Activated B cell treated with CpG ODN at 0.5 μM for 24 hours (primary cell): ENCODE data around the gene MED10. TPM values are rescaled to one million over a fixed set of nuclear protein-coding genes. Genes with fewer than 3 reads are reported as not detected.
A peak's percentile ranks its signal among the peaks of the same experiment; 100 is the strongest.

Experiments used
- ATAC-seq: fragments of 200-7000 bp; cut with Tn5 transposase; one replicate; pipeline ENCODE4 v1.10.0; 2021; ENCODE audit warnings: low read depth, mild to moderate bottlenecking, moderate library complexity
- CTCF ChIA-PET: fragments of 350-600 bp; sonication (Branson Sonifier 250); formaldehyde crosslinking; loops from one replicate; lab custom pipeline; 2021; ENCODE audit warnings: antibody characterized with exemption; lab: Charles Lee
- POLR2A ChIA-PET: fragments of 350-600 bp; sonication (Branson Sonifier 250); formaldehyde crosslinking; loops from one replicate; lab custom pipeline; 2021; ENCODE audit warnings: antibody characterized with exemption; lab: Charles Lee
- DNase-seq: peaks from one replicate; pipeline ENCODE4 v3.0.0; 2022
- H3K27ac Mint-ChIP-seq: one replicate; pipeline ENCODE4 v1.8.0; 2020; ENCODE audit warnings: mixed read lengths
- H3K27me3 Mint-ChIP-seq: one replicate; pipeline ENCODE4 v1.8.0; 2021; ENCODE audit warnings: mixed read lengths
- H3K36me3 Mint-ChIP-seq: one replicate; pipeline ENCODE4 v1.8.0; 2021; ENCODE audit warnings: low read depth, mixed read lengths
- H3K4me1 Mint-ChIP-seq: one replicate; pipeline ENCODE4 v1.8.0; 2021; ENCODE audit warnings: mixed read lengths
- H3K4me3 Mint-ChIP-seq: one replicate; pipeline ENCODE4 v1.8.0; 2020; ENCODE audit warnings: mild to moderate bottlenecking, mixed read lengths
- H3K9me3 Mint-ChIP-seq: one replicate; pipeline ENCODE4 v1.8.0; 2020; ENCODE audit warnings: mixed read lengths
- CTCF ChIP-seq: fragments of 200-600 bp; IDR thresholded peaks from one replicate; pipeline ENCODE4 v1.8.0; 2022; ENCODE audit warnings: antibody characterized with exemption, mild to moderate bottlenecking
- intact Hi-C: fragments of 100-400 bp; cut with micrococcal nuclease; formaldehyde crosslinking; loops from one replicate; pipeline ENCODE4 v1.15.1; 2024
- total RNA-seq: library from RNA; stranded (reverse); gene quantifications from 2 replicates; pipeline ENCODE4 v1.2.3, GENCODE V29; 2022

The MED10 gene
- total RNA-seq, 1 donor from 2014 or later: 47.7 TPM

- intact Hi-C loops: loop anchor here (5.0 kb wide), 3 partner anchors 200 to 1490 kb away; partner anchors contain the start of genes FASTKD3 and MTRR
- ATAC-seq (no peak), DNase-seq (no peak)
- Mint-ChIP-seq H3K27ac (peak overlapping the region; percentile 68), H3K36me3 (peaks cover 50% of the 10 kb centered on the region), H3K9me3 (no peaks in the 10 kb centered on the region), H3K4me1 (peaks cover 38% of the 10 kb centered on the region), H3K27me3 (peaks cover 2% of the 10 kb centered on the region), H3K4me3 (peak overlapping the region; percentile 95)
- TF ChIP-seq CTCF: no peak
- CTCF ChIA-PET: interaction anchor here (1.0 kb wide), 1 partner anchor 368 kb away, joined by 3 read pairs; no protein-coding TSS in a partner anchor
- POLR2A ChIA-PET: interaction anchor here (0.8 kb wide), 1 partner anchor 257 kb away, joined by 3 read pairs; no protein-coding TSS in a partner anchor
Measured at GRCh38 chr5:6377582-6377904, 804 bp downstream of the MED10 start.

DNA sequence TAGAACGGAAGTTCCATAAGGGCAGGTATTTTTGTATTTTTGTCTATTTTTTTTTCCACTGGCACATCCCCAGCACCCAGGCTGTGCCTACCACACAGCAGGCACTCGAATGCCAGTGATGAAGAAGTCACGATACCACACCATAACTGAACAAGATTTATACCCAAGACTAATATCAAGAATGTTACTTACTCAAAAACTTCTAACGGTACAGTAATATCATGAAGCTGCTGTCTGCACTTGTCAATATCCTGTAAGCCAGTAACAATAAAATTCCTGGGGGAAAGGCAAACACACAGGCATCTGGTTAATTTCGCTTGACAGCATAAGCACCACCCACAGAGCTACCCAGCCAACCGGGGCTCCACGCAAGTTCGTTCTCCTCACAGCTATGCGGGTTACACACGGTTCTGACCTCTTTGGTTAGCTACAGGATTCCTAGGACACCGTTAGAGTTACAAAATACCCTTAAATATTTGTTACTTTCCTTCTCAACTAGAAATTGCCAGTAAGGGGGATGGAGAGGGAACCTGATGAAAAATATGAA lies 1.3 kb downstream of the MED10 start:
- CTCF ChIA-PET: interaction anchor here (1.0 kb wide), 1 partner anchor 368 kb away, joined by 3 read pairs; no protein-coding TSS in a partner anchor

DNA sequence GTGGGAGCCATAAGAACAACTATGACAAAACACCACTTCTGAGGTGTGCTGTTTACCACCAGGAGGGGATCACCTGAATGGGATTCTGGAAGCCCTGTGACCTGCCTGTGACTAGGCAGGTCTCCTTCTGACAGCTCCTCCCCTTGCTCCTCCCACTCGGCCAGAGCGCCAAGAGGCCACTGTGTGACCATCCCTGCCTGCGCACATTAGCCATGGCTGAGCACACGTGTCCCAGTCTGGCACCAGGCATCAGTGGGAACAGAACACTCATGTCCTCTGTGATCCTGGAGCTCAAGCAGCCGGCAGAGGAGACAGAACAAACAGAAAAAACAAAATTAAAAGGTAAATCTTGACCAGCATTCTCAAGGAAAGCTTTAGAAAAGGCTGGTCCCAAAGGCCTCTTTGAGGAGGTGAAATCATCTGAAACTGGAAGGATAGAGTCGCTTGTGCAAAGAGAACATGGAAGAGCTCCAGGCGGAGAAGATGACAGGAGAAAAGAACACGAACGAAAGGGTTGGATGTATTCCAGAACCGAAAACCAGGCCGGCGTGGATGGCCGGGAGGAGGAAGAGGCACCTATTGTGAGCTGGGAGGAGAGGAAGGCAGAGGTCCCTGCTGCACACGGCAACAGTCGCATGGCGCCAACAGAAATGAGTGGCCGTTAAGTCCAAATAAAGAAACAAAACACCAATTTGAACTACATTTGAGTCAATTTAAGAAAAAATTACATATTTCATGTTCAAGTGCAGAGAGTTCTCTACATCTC lies 5.1 kb downstream of the MED10 start:
- H3K36me3 Mint-ChIP-seq: peaks cover 90% of the 10 kb centered on the region
- H3K9me3 Mint-ChIP-seq: no peaks in the 10 kb centered on the region
- no peak for ATAC-seq
- no peak overlapping the region for H3K4me3 Mint-ChIP-seq
- DNase-seq: no peak
- ChIA-PET CTCF (no interaction called here), POLR2A (no interaction called here)
- TF ChIP-seq CTCF: no peak
- H3K4me1 Mint-ChIP-seq: peaks cover 27% of the 10 kb centered on the region
- no peak overlapping the region for H3K27ac Mint-ChIP-seq
- intact Hi-C loops: no loop called here
- H3K27me3 Mint-ChIP-seq: no peaks in the 10 kb centered on the region

More for the DNA sequence above, 1.3 kb downstream of the MED10 start:
- no peak for TF ChIP-seq CTCF
- Mint-ChIP-seq H3K27ac (peak overlapping the region; percentile 18), H3K4me3 (peak overlapping the region; percentile 95), H3K27me3 (peaks cover 2% of the 10 kb centered on the region), H3K36me3 (peaks cover 55% of the 10 kb centered on the region), H3K9me3 (no peaks in the 10 kb centered on the region), H3K4me1 (peaks cover 38% of the 10 kb centered on the region)
- no peak for ATAC-seq
- POLR2A ChIA-PET: no interaction called here
- DNase-seq: no peak
- intact Hi-C loops: loop anchor here (5.0 kb wide), 3 partner anchors 200 to 1490 kb away; partner anchors contain the start of genes FASTKD3 and MTRR

- Mint-ChIP-seq H3K27me3 (no peaks in the 10 kb centered on the region), H3K27ac (no peak overlapping the region), H3K36me3 (peaks cover 91% of the 10 kb centered on the region), H3K9me3 (no peaks in the 10 kb centered on the region), H3K4me3 (no peak overlapping the region), H3K4me1 (peaks cover 20% of the 10 kb centered on the region)
- POLR2A ChIA-PET: no interaction called here
- intact Hi-C loops: no loop called here
- CTCF ChIA-PET: no interaction called here
- no peak for ATAC-seq
- DNase-seq: no peak
- no peak for TF ChIP-seq CTCF
Measured at GRCh38 chr5:6372251-6373080, 5.9 kb downstream of the MED10 start.
